Liver (tissue), 9 donors: Measurements from ENCODE around the gene CNTF. TPM values are rescaled to one million over a fixed set of nuclear protein-coding genes. Genes with fewer than 3 reads are reported as not detected.

Experiments used
- DNase-seq: peaks from one replicate; pipeline ENCODE4 v3.0.0-alpha.2; 2017; ENCODE audit warnings: low spot score
- H3K27ac ChIP-seq, 2 donors: one replicate each; pipeline ENCODE4 v1.7.0; 2013; ENCODE audit warnings: inconsistent platforms in 2 of 2, low read length in 2 of 2, control low read depth in 1 of 2, low read depth in 1 of 2, mild to moderate bottlenecking in 1 of 2
- H3K27me3 ChIP-seq, 4 donors: one replicate each; pipeline versions ENCODE4 v1.6.1 to v1.7.0; 2013; ENCODE audit warnings: low read length in 3 of 4, inconsistent platforms in 1 of 4, mild to moderate bottlenecking in 1 of 4, moderate library complexity in 1 of 4; ENCODE audit not compliant: control insufficient read depth in 4 of 4, insufficient read depth in 4 of 4
- H3K36me3 ChIP-seq, 4 donors: one replicate each; pipeline versions ENCODE4 v1.6.1 to v1.7.0; 2013; ENCODE audit warnings: low read length in 3 of 4, mild to moderate bottlenecking in 3 of 4, low read depth in 1 of 4, moderate library complexity in 1 of 4; ENCODE audit not compliant: control insufficient read depth in 4 of 4, insufficient read depth in 3 of 4
- H3K4me1 ChIP-seq, 4 donors: one replicate each; pipeline versions ENCODE4 v1.6.1 to v1.7.0; 2013; ENCODE audit warnings: low read length in 3 of 4, mild to moderate bottlenecking in 3 of 4, moderate library complexity in 1 of 4; ENCODE audit not compliant: control insufficient read depth in 4 of 4, insufficient read depth in 4 of 4
- H3K4me3 ChIP-seq, 3 donors: one replicate each; pipeline versions ENCODE4 v1.6.1 to v1.7.0; 2013; ENCODE audit warnings: low read length in 3 of 3, control low read depth in 1 of 3, low read depth in 1 of 3, mild to moderate bottlenecking in 1 of 3
- H3K9ac ChIP-seq, 2 donors: one replicate each; pipeline ENCODE4 v1.7.0; 2013; ENCODE audit warnings: low read length in 2 of 2, mild to moderate bottlenecking in 2 of 2, moderate library complexity in 2 of 2, control low read depth in 1 of 2, low read depth in 1 of 2
- H3K9me3 ChIP-seq, 4 donors: one replicate each; pipeline versions ENCODE4 v1.6.1 to v1.7.0; 2013; ENCODE audit warnings: low read length in 3 of 4; ENCODE audit not compliant: control insufficient read depth in 4 of 4
- ATF3 ChIP-seq: IDR thresholded peaks from 2 replicates; pipeline ENCODE4 v1.6.1; 2016; ENCODE audit warnings: antibody characterized with exemption
- EGR1 ChIP-seq, 2 donors: IDR thresholded peaks; 2 replicates each; pipeline ENCODE4 v1.6.1; 2016 to 2018; ENCODE audit warnings: antibody characterized with exemption in 2 of 2, low read depth in 2 of 2
- FOXA1 ChIP-seq: IDR thresholded peaks from 2 replicates; pipeline ENCODE4 v1.6.1; 2016; ENCODE audit warnings: antibody characterized with exemption
- FOXA2 ChIP-seq: IDR thresholded peaks from 2 replicates; pipeline ENCODE4 v1.6.1; 2016; ENCODE audit warnings: antibody characterized with exemption
- HNF4A ChIP-seq, 2 donors: conservative IDR thresholded peaks; 2 replicates each; pipeline ENCODE4 v1.6.1; 2016; ENCODE audit warnings: antibody characterized with exemption in 2 of 2, mild to moderate bottlenecking in 2 of 2
- HNF4G ChIP-seq: IDR thresholded peaks from 2 replicates; pipeline ENCODE4 v1.6.1; 2016; ENCODE audit warnings: antibody characterized with exemption
- JUND ChIP-seq, 2 donors: IDR thresholded peaks; 2 replicates each; pipeline ENCODE4 v1.6.1; 2016; ENCODE audit warnings: antibody characterized with exemption in 2 of 2
- NR2F2 ChIP-seq: IDR thresholded peaks from 2 replicates; pipeline ENCODE4 v1.6.1; 2016; ENCODE audit warnings: antibody characterized with exemption
- RAD21 ChIP-seq, 2 donors: IDR thresholded peaks; 2 replicates each; pipeline ENCODE4 v1.6.1; 2016; ENCODE audit warnings: antibody characterized with exemption in 2 of 2, mild to moderate bottlenecking in 2 of 2
- REST ChIP-seq: IDR thresholded peaks from 2 replicates; pipeline ENCODE4 v1.6.1; 2016; ENCODE audit warnings: antibody characterized with exemption, mild to moderate bottlenecking
- RXRA ChIP-seq, 2 donors: IDR thresholded peaks; 2 replicates each; pipeline ENCODE4 v1.6.1; 2017 to 2018; ENCODE audit warnings: antibody characterized with exemption in 2 of 2, mild to moderate bottlenecking in 1 of 2
- SP1 ChIP-seq: IDR thresholded peaks from 2 replicates; pipeline ENCODE4 v1.6.1; 2018; ENCODE audit warnings: antibody characterized with exemption, mild to moderate bottlenecking
- TAF1 ChIP-seq: conservative IDR thresholded peaks from 2 replicates; pipeline ENCODE4 v1.6.1; 2016; ENCODE audit warnings: antibody characterized with exemption, mild to moderate bottlenecking
- YY1 ChIP-seq: IDR thresholded peaks from 2 replicates; pipeline ENCODE4 v1.6.1; 2016; ENCODE audit warnings: antibody characterized with exemption, mild to moderate bottlenecking
- WGBS: extraction: QIAGEN DNeasy Blood & Tissue Kit; methylation state at CpG from one replicate; pipeline ENCODE4 v1.1.7; 2013; 5-methylcytosine and 5-hydroxymethylcytosine counted together
- polyA plus RNA-seq, 2 donors: library from polyadenylated mRNA; stranded (reverse) in 1 of 2; unstranded in 1 of 2; fragments of 200-250 nt in 1 of 2; fragments of >200 nt in 1 of 2; fragmentation: Nextera tagmentation in 1 of 2; extraction: Ambion mirVana in 1 of 2; gene quantifications; one replicate each; pipeline versions ENCODE4 v1.2.1 to v1.2.3, GENCODE V29; 2013 to 2015
- total RNA-seq, 2 donors: library from RNA; depleted of rRNA; stranded (reverse); fragments of >200 nt; gene quantifications; one replicate each; pipeline ENCODE4 v1.2.3, GENCODE V29; 2014
- TF ChIP-seq, protein P1 (sequence below): IDR thresholded peaks from 2 replicates; pipeline ENCODE4 v1.6.1; 2016; ENCODE audit warnings: antibody characterized with exemption
- TF ChIP-seq, protein P2 (sequence below): fragments of 150-350 bp; IDR thresholded peaks from 2 replicates; pipeline ENCODE4 v1.5.1; 2017; ENCODE audit warnings: improper control_type of control experiment, low read depth, low read length; ENCODE audit not compliant: missing input control
- TF ChIP-seq, protein P3 (sequence below): IDR thresholded peaks from 2 replicates; pipeline ENCODE4 v1.6.1; 2016; ENCODE audit warnings: antibody characterized with exemption
- donor health status: healthy.
- donor health status: healthy.
- donor health status: healthy.
- donor health status: healthy.
- donor health status: healthy.

CNTF gene
- total and polyA plus RNA-seq, 4 donors: 0.18 to 3.8 (median 0.66) TPM

- no peak overlapping the region for H3K4me3 ChIP-seq
- H3K9me3 ChIP-seq: no peaks in the 10 kb centered on the region
- H3K9ac ChIP-seq: no peak overlapping the region
- H3K27ac ChIP-seq: no peak overlapping the region
- peaks cover 0 to 2% (median 0%) of the 10 kb centered on the region in 4 donors for H3K4me1 ChIP-seq
- H3K36me3 ChIP-seq: peaks cover 4 to 76% (median 69%) of the 10 kb centered on the region in 4 donors
- 93% methylated on average over 2 of the region's 2 CpGs for WGBS
- H3K27me3 ChIP-seq: no peaks in the 10 kb centered on the region
- DNase-seq: no peak
- no peak for TF ChIP-seq YY1
- no peak for TF ChIP-seq JUND (IDR thresholded peaks at IDR 0.05)
- TF ChIP-seq TAF1: no peak
- no peak for TF ChIP-seq RXRA (IDR thresholded peaks at IDR 0.05)
- TF ChIP-seq, protein P1, sequence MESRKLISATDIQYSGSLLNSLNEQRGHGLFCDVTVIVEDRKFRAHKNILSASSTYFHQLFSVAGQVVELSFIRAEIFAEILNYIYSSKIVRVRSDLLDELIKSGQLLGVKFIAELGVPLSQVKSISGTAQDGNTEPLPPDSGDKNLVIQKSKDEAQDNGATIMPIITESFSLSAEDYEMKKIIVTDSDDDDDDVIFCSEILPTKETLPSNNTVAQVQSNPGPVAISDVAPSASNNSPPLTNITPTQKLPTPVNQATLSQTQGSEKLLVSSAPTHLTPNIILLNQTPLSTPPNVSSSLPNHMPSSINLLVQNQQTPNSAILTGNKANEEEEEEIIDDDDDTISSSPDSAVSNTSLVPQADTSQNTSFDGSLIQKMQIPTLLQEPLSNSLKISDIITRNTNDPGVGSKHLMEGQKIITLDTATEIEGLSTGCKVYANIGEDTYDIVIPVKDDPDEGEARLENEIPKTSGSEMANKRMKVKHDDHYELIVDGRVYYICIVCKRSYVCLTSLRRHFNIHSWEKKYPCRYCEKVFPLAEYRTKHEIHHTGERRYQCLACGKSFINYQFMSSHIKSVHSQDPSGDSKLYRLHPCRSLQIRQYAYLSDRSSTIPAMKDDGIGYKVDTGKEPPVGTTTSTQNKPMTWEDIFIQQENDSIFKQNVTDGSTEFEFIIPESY: no peak
- TF ChIP-seq, protein P2, sequence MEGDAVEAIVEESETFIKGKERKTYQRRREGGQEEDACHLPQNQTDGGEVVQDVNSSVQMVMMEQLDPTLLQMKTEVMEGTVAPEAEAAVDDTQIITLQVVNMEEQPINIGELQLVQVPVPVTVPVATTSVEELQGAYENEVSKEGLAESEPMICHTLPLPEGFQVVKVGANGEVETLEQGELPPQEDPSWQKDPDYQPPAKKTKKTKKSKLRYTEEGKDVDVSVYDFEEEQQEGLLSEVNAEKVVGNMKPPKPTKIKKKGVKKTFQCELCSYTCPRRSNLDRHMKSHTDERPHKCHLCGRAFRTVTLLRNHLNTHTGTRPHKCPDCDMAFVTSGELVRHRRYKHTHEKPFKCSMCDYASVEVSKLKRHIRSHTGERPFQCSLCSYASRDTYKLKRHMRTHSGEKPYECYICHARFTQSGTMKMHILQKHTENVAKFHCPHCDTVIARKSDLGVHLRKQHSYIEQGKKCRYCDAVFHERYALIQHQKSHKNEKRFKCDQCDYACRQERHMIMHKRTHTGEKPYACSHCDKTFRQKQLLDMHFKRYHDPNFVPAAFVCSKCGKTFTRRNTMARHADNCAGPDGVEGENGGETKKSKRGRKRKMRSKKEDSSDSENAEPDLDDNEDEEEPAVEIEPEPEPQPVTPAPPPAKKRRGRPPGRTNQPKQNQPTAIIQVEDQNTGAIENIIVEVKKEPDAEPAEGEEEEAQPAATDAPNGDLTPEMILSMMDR: no peak
- TF ChIP-seq EGR1 (IDR thresholded peaks at IDR 0.05; ENCODE audit: low read depth in 2 of 2): no peak
- no peak for TF ChIP-seq ATF3
- no peak for TF ChIP-seq HNF4A (conservative IDR thresholded peaks at IDR 0.05)
- no peak for TF ChIP-seq HNF4G
- no peak for TF ChIP-seq REST
- no peak for TF ChIP-seq RAD21 (IDR thresholded peaks at IDR 0.05)
- TF ChIP-seq FOXA2: no peak
- TF ChIP-seq, protein P3, sequence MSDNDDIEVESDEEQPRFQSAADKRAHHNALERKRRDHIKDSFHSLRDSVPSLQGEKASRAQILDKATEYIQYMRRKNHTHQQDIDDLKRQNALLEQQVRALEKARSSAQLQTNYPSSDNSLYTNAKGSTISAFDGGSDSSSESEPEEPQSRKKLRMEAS: no peak
- TF ChIP-seq NR2F2: no peak
- no peak for TF ChIP-seq FOXA1
- no peak for TF ChIP-seq SP1
These were observed 9.2 kb upstream of the CNTF start for GRCh38 chr11:58613228-58613627.

GRCh38 chr11:58615559-58615958 lies 6.9 kb upstream of the CNTF start:
- H3K4me3 ChIP-seq: no peak overlapping the region
- H3K27me3 ChIP-seq: no peaks in the 10 kb centered on the region
- H3K27ac ChIP-seq: no peak overlapping the region
- peaks cover 4 to 87% (median 80%) of the 10 kb centered on the region in 4 donors for H3K36me3 ChIP-seq
- no peak for DNase-seq
- no peaks in the 10 kb centered on the region for H3K4me1 ChIP-seq
- no peak overlapping the region for H3K9ac ChIP-seq
- TF ChIP-seq HNF4A (conservative IDR thresholded peaks at IDR 0.05) (no peak), REST (no peak), HNF4G (no peak)
- TF ChIP-seq, protein P2: no peak
- H3K9me3 ChIP-seq: no peaks in the 10 kb centered on the region
- WGBS: 93% methylated on average over 1 of the region's 1 CpG
